NT2/D1 (cell line): ENCODE results near the gene DDX10.

ENCODE experiments used
- DNase-seq: peaks from one replicate; pipeline ENCODE4 v3.0.0-alpha.2; 2011; ENCODE audit warnings: low read depth, low spot score
- H3K27me3 ChIP-seq: 2 replicates; pipeline ENCODE4 v1.6.0; 2011; ENCODE audit warnings: mild to moderate bottlenecking; ENCODE audit not compliant: insufficient read length, insufficient read depth
- H3K36me3 ChIP-seq: 2 replicates; pipeline ENCODE4 v1.6.1; 2011; ENCODE audit warnings: mild to moderate bottlenecking, low read length, mixed read lengths; ENCODE audit not compliant: insufficient read depth, insufficient read length
- H3K4me1 ChIP-seq: 2 replicates; pipeline ENCODE4 v1.5.1; 2011; ENCODE audit not compliant: insufficient read depth, insufficient read length
- H3K4me3 ChIP-seq: 2 replicates; pipeline ENCODE4 v1.5.1; 2011; ENCODE audit warnings: low read depth; ENCODE audit not compliant: insufficient read length
- H3K9ac ChIP-seq: 2 replicates; pipeline ENCODE4 v1.6.0; 2011; ENCODE audit warnings: low read depth; ENCODE audit not compliant: insufficient read length
- H3K9me3 ChIP-seq: 2 replicates; pipeline ENCODE4 v1.5.1; 2011; ENCODE audit warnings: mild to moderate bottlenecking, low read length; ENCODE audit not compliant: insufficient read depth
- SUZ12 ChIP-seq: IDR thresholded peaks from 2 replicates; pipeline ENCODE4 v1.6.1; 2011; ENCODE audit not compliant: insufficient read length, insufficient read depth; ENCODE audit errors: extremely low read depth
- YY1 ChIP-seq: IDR thresholded peaks from 2 replicates; pipeline ENCODE4 v1.6.1; 2011; ENCODE audit not compliant: insufficient read length, insufficient read depth
- ZNF274 ChIP-seq: IDR thresholded peaks from 2 replicates; pipeline ENCODE4 v1.6.1; 2011; ENCODE audit warnings: mild to moderate bottlenecking, low read depth, low read length

Gene DDX10

DNA sequence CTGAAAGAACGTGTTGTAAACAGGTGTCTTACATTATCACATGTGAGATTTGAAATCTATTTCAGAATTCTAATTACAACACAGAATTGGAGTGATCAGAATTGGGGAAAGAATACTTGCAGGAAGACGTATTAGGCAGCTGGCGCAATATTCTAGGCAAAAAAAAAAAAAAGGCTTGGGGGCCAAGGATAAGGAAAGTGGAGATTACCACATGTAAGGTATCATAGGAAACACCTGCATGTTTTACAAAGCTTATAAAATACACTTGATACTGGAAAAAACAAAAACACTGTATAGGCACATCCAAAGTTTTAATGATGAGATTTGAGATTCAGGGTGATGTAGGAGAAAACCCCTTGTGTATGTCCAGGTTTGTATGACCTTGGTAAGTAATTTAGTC is 245.1 kb downstream of the DDX10 start:
- H3K4me1 ChIP-seq: no peaks in the 10 kb centered on the region

DNA sequence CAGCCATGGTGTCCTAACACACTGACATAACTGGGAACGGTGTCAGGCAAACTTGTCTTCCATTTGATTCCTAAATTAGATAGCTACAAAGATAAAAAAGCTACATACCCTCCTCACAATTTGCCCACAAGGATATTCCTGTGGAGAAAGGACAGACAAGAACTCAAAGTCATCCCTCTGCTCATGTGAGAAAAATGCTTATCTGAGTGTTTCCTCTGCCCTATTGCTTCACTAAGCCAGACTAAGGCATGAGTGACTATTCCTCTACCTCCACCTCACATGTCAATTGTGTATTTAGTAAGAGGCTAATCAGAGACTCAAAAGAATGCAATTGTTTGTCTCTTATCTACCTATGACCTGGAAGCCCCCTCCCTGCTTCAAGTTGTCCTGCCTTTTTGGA is 247.7 kb downstream of the DDX10 start:
- Histone ChIP-seq H3K36me3 (no peaks in the 10 kb centered on the region), H3K4me3 (no peak overlapping the region), H3K27me3 (no peaks in the 10 kb centered on the region), H3K9ac (no peak overlapping the region), H3K9me3 (no peaks in the 10 kb centered on the region), H3K4me1 (no peaks in the 10 kb centered on the region)
- TF ChIP-seq ZNF274: no peak
- no peak for TF ChIP-seq SUZ12
- TF ChIP-seq YY1: no peak
- DNase-seq: no peak

More for the DNA sequence above, 245.1 kb downstream of the DDX10 start:
- Histone ChIP-seq H3K9ac (no peak overlapping the region), H3K36me3 (no peaks in the 10 kb centered on the region), H3K9me3 (no peaks in the 10 kb centered on the region), H3K4me3 (no peak overlapping the region), H3K27me3 (no peaks in the 10 kb centered on the region)
- no peak for DNase-seq
- TF ChIP-seq YY1: no peak
- no peak for TF ChIP-seq SUZ12
- no peak for TF ChIP-seq ZNF274

DNA sequence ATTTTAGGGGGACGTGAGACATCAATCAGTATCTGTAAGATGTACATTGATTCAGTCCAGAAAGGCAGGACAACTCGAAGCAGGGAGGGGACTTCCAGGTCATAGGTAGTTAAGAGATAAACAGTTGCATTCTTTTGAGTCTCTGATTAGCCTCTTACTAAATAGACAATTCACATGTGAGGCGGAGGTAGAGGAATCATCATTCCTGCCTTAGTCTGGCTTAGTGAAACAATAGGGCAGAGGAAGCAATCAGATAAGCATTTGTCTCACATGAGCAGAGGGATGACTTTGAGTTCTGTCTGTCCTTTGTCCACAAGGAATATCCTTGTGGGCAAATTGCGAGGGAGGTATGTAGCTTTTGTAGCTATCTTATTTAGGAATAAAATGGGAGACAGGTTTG is 248.3 kb downstream of the DDX10 start:
- DNase-seq: no peak
- Histone ChIP-seq H3K4me1 (no peaks in the 10 kb centered on the region), H3K9ac (no peak overlapping the region), H3K9me3 (no peaks in the 10 kb centered on the region), H3K36me3 (no peaks in the 10 kb centered on the region), H3K4me3 (no peak overlapping the region), H3K27me3 (no peaks in the 10 kb centered on the region)
- TF ChIP-seq SUZ12 (no peak), YY1 (no peak), ZNF274 (no peak)

DNA sequence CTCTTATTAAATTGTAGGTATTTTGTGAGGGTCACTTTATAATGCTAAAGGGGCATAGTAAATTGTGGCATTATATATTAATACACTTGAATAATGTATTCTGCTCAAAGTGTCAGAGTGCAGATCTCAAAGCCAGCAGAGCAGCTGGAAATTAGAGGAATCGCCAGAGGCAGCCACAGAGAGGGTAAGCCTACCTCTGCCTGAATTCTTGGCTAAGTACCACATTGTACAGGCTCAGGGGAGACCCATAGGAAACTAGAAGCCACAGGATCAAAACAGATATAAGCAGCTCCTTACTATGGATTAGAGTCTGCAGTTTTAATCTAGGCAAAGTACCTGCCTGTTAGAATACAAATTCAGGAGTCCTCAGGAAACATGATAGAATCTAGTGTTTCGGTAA is 249.3 kb downstream of the DDX10 start:
- Histone ChIP-seq H3K4me1 (no peaks in the 10 kb centered on the region), H3K9ac (no peak overlapping the region), H3K4me3 (no peak overlapping the region), H3K9me3 (no peaks in the 10 kb centered on the region), H3K27me3 (no peaks in the 10 kb centered on the region), H3K36me3 (no peaks in the 10 kb centered on the region)
- TF ChIP-seq ZNF274 (no peak), YY1 (no peak), SUZ12 (no peak)
- DNase-seq: no peak

DNA sequence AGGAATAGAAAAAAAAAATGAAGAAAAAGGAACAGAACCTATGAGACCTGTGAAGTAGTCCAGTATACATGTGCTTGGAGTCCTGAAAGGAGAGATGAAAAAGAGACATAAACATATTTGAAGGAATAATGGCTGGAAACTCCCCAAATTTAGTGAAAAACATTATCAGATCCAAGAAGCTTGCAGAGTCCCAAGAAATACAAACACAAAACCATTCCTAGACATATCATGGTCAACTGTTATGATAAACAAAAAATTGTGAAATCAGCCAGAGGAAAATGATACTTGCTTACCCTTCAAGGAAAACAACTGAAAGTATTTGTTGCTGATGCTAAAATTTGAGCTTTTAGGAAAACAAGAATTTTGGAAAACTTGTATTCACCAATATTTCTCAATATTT is 250.1 kb downstream of the DDX10 start:
- no peak overlapping the region for H3K9ac ChIP-seq
- no peaks in the 10 kb centered on the region for H3K4me1 ChIP-seq
- TF ChIP-seq ZNF274 (no peak), SUZ12 (no peak), YY1 (no peak)
- no peaks in the 10 kb centered on the region for H3K27me3 ChIP-seq
- no peak overlapping the region for H3K4me3 ChIP-seq
- H3K36me3 ChIP-seq: no peaks in the 10 kb centered on the region
- no peak for DNase-seq
- no peaks in the 10 kb centered on the region for H3K9me3 ChIP-seq

DNA sequence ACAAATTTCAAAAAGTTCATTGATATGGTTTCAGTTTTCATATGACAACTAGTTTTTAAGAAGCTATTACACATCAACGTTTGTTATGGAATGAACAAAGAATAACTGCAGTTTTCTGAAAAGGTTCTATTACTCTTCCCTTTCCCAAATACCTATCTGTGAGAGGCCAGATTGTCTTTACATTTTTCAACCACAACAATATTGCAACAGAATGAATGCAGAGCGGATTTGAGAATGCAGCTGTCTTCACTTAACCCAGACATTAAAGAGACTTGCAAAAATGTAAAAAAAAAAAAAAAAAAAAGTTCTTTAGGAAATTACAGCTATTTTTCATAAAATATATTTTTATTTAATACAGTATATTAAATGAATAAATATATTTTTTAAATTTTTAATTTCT is 250.8 kb downstream of the DDX10 start:
- DNase-seq: no peak
- TF ChIP-seq YY1 (no peak), ZNF274 (no peak), SUZ12 (no peak)
- Histone ChIP-seq H3K4me1 (no peaks in the 10 kb centered on the region), H3K4me3 (no peak overlapping the region), H3K36me3 (no peaks in the 10 kb centered on the region), H3K9ac (no peak overlapping the region), H3K27me3 (no peaks in the 10 kb centered on the region), H3K9me3 (no peaks in the 10 kb centered on the region)

DNA sequence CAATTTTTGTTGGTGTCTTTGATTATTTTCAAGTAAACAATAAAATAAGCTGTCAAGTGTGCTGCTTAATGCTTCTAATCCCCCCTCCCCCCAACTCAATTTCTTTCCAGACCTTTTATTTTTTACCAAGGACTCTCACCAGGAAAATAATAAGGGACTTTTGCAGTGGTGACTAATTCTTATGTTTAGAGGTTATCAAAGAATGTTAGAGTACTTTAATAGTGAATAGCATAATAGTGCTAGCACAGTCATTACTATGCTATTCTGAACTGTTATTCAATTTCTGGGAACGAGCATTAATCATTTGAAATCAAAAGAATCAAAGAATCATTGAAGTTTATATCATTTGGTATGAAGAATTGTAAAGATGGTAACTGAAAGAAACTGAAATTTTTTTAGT is 251.4 kb downstream of the DDX10 start:
- Histone ChIP-seq H3K27me3 (no peaks in the 10 kb centered on the region), H3K4me1 (no peaks in the 10 kb centered on the region), H3K9ac (no peak overlapping the region), H3K36me3 (no peaks in the 10 kb centered on the region), H3K9me3 (no peaks in the 10 kb centered on the region), H3K4me3 (no peak overlapping the region)
- TF ChIP-seq YY1 (no peak), SUZ12 (no peak), ZNF274 (no peak)
- no peak for DNase-seq

DNA sequence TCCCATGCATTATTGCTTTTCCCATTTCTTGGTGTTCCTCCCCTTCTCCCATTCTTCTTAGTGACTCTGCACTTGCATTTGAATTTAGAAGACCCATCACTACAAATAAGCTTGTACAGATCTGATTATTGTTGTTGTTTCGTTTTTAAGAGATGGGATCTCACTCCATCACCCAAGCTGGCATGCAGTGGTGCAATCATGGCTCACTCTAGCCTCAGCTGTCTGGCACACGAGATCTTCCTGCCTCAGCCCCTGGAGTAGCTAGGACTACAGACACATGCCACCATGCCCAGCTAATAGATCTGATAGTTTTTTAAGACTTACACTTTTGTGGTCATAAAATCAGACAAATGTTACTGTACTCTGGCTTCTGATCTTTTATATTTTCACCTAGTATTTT is 252.1 kb downstream of the DDX10 start:
- no peaks in the 10 kb centered on the region for H3K4me1 ChIP-seq
- no peak for TF ChIP-seq SUZ12
- TF ChIP-seq YY1: no peak
- TF ChIP-seq ZNF274: no peak
- no peaks in the 10 kb centered on the region for H3K27me3 ChIP-seq
- no peak overlapping the region for H3K9ac ChIP-seq
- H3K4me3 ChIP-seq: no peak overlapping the region
- H3K36me3 ChIP-seq: no peaks in the 10 kb centered on the region
- H3K9me3 ChIP-seq: no peaks in the 10 kb centered on the region
- DNase-seq: no peak
